Measurements from ENCODE around the gene C11orf86.
A peak's percentile ranks its signal among the peaks of the same experiment; 100 is the strongest.

Gene C11orf86

GRCh38 chr11:66966351-66966750 is 8.8 kb upstream of the C11orf86 start:
- DNase-seq = no peak

GRCh38 chr11:66967670-66968425 is 7.3 kb upstream of the C11orf86 start:
- no peak for DNase-seq

- DNase-seq = no peak
Observed at GRCh38 chr11:66969584-66970225, 5.4 kb upstream of the C11orf86 start.

GRCh38 chr11:66970371-66970806 is 4.7 kb upstream of the C11orf86 start:
- no peak for DNase-seq

- DNase-seq = peak in 3 of 58 donors; percentile 9 to 31 (median 12)
Observed at GRCh38 chr11:66970807-66971442, 4.2 kb upstream of the C11orf86 start.

GRCh38 chr11:66971488-66971887 is 3.6 kb upstream of the C11orf86 start:
- no peak for DNase-seq

GRCh38 chr11:66973956-66974580 is 1.0 kb upstream of the C11orf86 start:
- DNase-seq = no peak

- no peak for DNase-seq
Observed at GRCh38 chr11:66975405-66976027, 412 bp downstream of the C11orf86 start.

GRCh38 chr11:66976028-66976467 is 944 bp downstream of the C11orf86 start:
- DNase-seq = peak in 2 of 58 donors; percentile 7 to 12

- DNase-seq = no peak
Observed at GRCh38 chr11:66976925-66977324, 1.8 kb downstream of the C11orf86 start.

- DNase-seq = no peak
Observed at GRCh38 chr11:66978229-66978628, 3.1 kb downstream of the C11orf86 start.

GRCh38 chr11:66978717-66979116 is 3.6 kb downstream of the C11orf86 start:
- DNase-seq = no peak

- no peak for DNase-seq
Observed at GRCh38 chr11:66979336-66979980, 4.4 kb downstream of the C11orf86 start.

- peak in 37 of 58 donors; percentile 4 to 76 (median 24) for DNase-seq
Observed at GRCh38 chr11:66981976-66982578, 7.0 kb downstream of the C11orf86 start.

GRCh38 chr11:66983275-66983924 is 8.3 kb downstream of the C11orf86 start:
- DNase-seq = no peak

GRCh38 chr11:66985508-66986177 is 10.5 kb downstream of the C11orf86 start:
- DNase-seq = no peak

- DNase-seq = no peak
Observed at GRCh38 chr11:66986178-66986545, 11.1 kb downstream of the C11orf86 start.

- no peak for DNase-seq
Observed at GRCh38 chr11:66987158-66987620, 12.1 kb downstream of the C11orf86 start.

Data from anterior cingulate cortex (tissue), 58 donors.